IMR-90 (cell line): ENCODE data around the gene PIGN. TPM values are rescaled to one million over a fixed set of nuclear protein-coding genes. Genes with fewer than 3 reads are reported as not detected.

ENCODE experiments used
- ATAC-seq: fragments of 200-7000 bp; cut with Tn5 transposase; 2 replicates; pipeline ENCODE4 v1.9.1; 2020; ENCODE audit warnings: low read depth, mild to moderate bottlenecking, moderate library complexity
- BruUV-seq: library from RNA; stranded (reverse); fragments of 400-500 nt; replicated peaks from 2 replicates; lab custom pipeline; 2021; lab: Mats Ljungman, UMichigan
- CTCF ChIA-PET: fragments of 300-600 bp; formaldehyde crosslinking; extraction: SDS; loops from one replicate; lab custom pipeline; 2021; ENCODE audit warnings: antibody characterized with exemption; lab: Yijun Ruan, JAX
- POLR2A ChIA-PET: fragments of 300-600 bp; sonication (Branson Sonifier 250); formaldehyde crosslinking; loops from one replicate; lab custom pipeline; 2022; ENCODE audit warnings: antibody characterized with exemption; ENCODE audit not compliant: unreplicated experiment; lab: Charles Lee
- DNase-seq: peaks from one replicate; pipeline ENCODE4 v3.0.0; 2013
- H2AFZ ChIP-seq: replicated peaks from 2 replicates; pipeline ENCODE3; 2013; ENCODE audit warnings: low read length, mild to moderate bottlenecking; ENCODE audit not compliant: poor library complexity
- H2AK5ac ChIP-seq: 2 replicates; pipeline ENCODE4 v1.6.1; 2013; ENCODE audit warnings: low read depth, low read length, inconsistent platforms
- H2AK9ac ChIP-seq: replicated peaks from 2 replicates; pipeline ENCODE3; 2013; ENCODE audit warnings: mild to moderate bottlenecking, low read depth, low read length, moderate library complexity; ENCODE audit not compliant: poor library complexity
- H2BK120ac ChIP-seq: 2 replicates; pipeline ENCODE4 v1.6.1; 2013; ENCODE audit warnings: low read depth, low read length, inconsistent platforms
- H2BK15ac ChIP-seq: 3 replicates; pipeline ENCODE4 v1.6.1; 2013; ENCODE audit warnings: low read depth, low read length, inconsistent platforms
- H2BK20ac ChIP-seq: 2 replicates; pipeline ENCODE4 v1.6.1; 2013; ENCODE audit warnings: low read depth, mild to moderate bottlenecking, inconsistent platforms, low read length, moderate library complexity
- H2BK5ac ChIP-seq: 2 replicates; pipeline ENCODE4 v1.6.1; 2013; ENCODE audit warnings: mild to moderate bottlenecking, low read depth, low read length, inconsistent platforms; ENCODE audit not compliant: poor library complexity, severe bottlenecking
- H3K14ac ChIP-seq: replicated peaks from 2 replicates; pipeline ENCODE4 v1.6.1; 2013; ENCODE audit warnings: low read depth, low read length, inconsistent platforms
- H3K18ac ChIP-seq: 2 replicates; pipeline ENCODE4 v1.6.1; 2013; ENCODE audit warnings: low read depth, low read length, control low read depth
- H3K23ac ChIP-seq: 2 replicates; pipeline ENCODE4 v1.6.1; 2013; ENCODE audit warnings: low read depth, low read length, inconsistent platforms
- H3K27ac ChIP-seq: 2 replicates; pipeline ENCODE4 v1.5.1; 2013; ENCODE audit warnings: mild to moderate bottlenecking, control low read depth, low read length; ENCODE audit not compliant: insufficient read depth
- H3K27me3 ChIP-seq: 2 replicates; pipeline ENCODE4 v1.6.1; 2013; ENCODE audit warnings: low read length; ENCODE audit not compliant: control insufficient read depth, insufficient read depth
- H3K36me3 ChIP-seq: 2 replicates; pipeline ENCODE4 v1.6.1; 2013; ENCODE audit warnings: low read length, mixed read lengths; ENCODE audit not compliant: control insufficient read depth, insufficient read depth
- H3K4ac ChIP-seq: 2 replicates; pipeline ENCODE4 v1.6.1; 2013; ENCODE audit warnings: low read depth, low read length, inconsistent platforms
- H3K4me1 ChIP-seq: 2 replicates; pipeline ENCODE4 v1.6.1; 2013; ENCODE audit warnings: low read length, mixed read lengths; ENCODE audit not compliant: control insufficient read depth, insufficient read depth
- H3K4me2 ChIP-seq: 2 replicates; pipeline ENCODE4 v1.6.1; 2013; ENCODE audit warnings: low read depth, mild to moderate bottlenecking, control low read depth, low read length, moderate library complexity
- H3K4me3 ChIP-seq: 2 replicates; pipeline ENCODE4 v1.5.1; 2013; ENCODE audit warnings: low read depth, mild to moderate bottlenecking, control low read depth, low read length, moderate library complexity; ENCODE audit not compliant: insufficient read depth
- H3K56ac ChIP-seq: 2 replicates; pipeline ENCODE4 v1.6.1; 2013; ENCODE audit warnings: low read length, inconsistent platforms; ENCODE audit not compliant: insufficient read depth; ENCODE audit errors: extremely low read depth
- H3K79me1 ChIP-seq, 2 experiments: 2 replicates each; pipeline ENCODE4 v1.6.1; 2013; ENCODE audit warnings: low read length in 2 of 2, inconsistent platforms in 1 of 2, low read depth in 1 of 2
- H3K9ac ChIP-seq: 2 replicates; pipeline ENCODE4 v1.6.1; 2013; ENCODE audit warnings: low read depth, low read length, control low read depth
- H3K9me1 ChIP-seq: 2 replicates; pipeline ENCODE4 v1.6.1; 2013; ENCODE audit warnings: low read length, inconsistent platforms; ENCODE audit not compliant: insufficient read depth
- H3K9me3 ChIP-seq: 2 replicates; pipeline ENCODE4 v1.6.1; 2013; ENCODE audit warnings: low read length; ENCODE audit not compliant: control insufficient read depth, insufficient read depth
- H4K20me1 ChIP-seq: 2 replicates; pipeline ENCODE4 v1.6.1; 2013; ENCODE audit warnings: low read length, inconsistent platforms; ENCODE audit not compliant: insufficient read depth
- H4K5ac ChIP-seq: 2 replicates; pipeline ENCODE4 v1.6.1; 2013; ENCODE audit warnings: mild to moderate bottlenecking, low read depth, low read length, control low read depth
- H4K8ac ChIP-seq, 2 experiments: 2 replicates each; pipeline ENCODE4 v1.6.1; 2013; ENCODE audit warnings: low read depth in 2 of 2, low read length in 2 of 2, control low read depth in 1 of 2, inconsistent platforms in 1 of 2
- H4K91ac ChIP-seq: 2 replicates; pipeline ENCODE4 v1.6.1; 2013; ENCODE audit warnings: low read depth, low read length, inconsistent platforms; ENCODE audit not compliant: insufficient read depth
- BHLHE40 ChIP-seq: fragments of 150-350 bp; IDR thresholded peaks from 2 replicates; pipeline ENCODE4 v1.6.1; 2016; ENCODE audit warnings: mild to moderate bottlenecking, low read depth, low read length
- NFE2L2 ChIP-seq: fragments of 150-350 bp; IDR thresholded peaks from 2 replicates; pipeline ENCODE4 v1.6.1; 2016; ENCODE audit warnings: low read depth, mild to moderate bottlenecking, low read length
- WGBS, 2 experiments: methylation state at CpG; one replicate each; pipeline versions ENCODE4 v1.1.5 to v1.1.7; 2013; ENCODE audit warnings: missing lambda C conversion rate in 2 of 2; ENCODE audit not compliant: insufficient read length in 1 of 2; ENCODE audit errors: extremely low coverage in 2 of 2; 5-methylcytosine and 5-hydroxymethylcytosine counted together
- dilution Hi-C: fragments of 300-500 bp; cut with HindIII; formaldehyde crosslinking; loops from one replicate; pipeline ENCODE4 v1.14.3; 2018; ENCODE audit warnings: low sequenced_read_pairs; ENCODE audit not compliant: unreplicated experiment
- in situ Hi-C: fragments of 300-500 bp; cut with MboI; formaldehyde crosslinking; loops from 3 replicates; pipeline ENCODE4 v1.14.3; 2019; ENCODE audit warnings: low sequenced_read_pairs, inconsistent platforms, mixed read lengths
- intact Hi-C: fragments of 100-400 bp; cut with micrococcal nuclease; formaldehyde crosslinking; loops from 2 replicates; pipeline ENCODE4 v1.10.0; 2022
- polyA plus RNA-seq, 3 experiments: library from polyadenylated mRNA; depleted of rRNA; stranded (reverse); fragments of >200 nt; gene quantifications; 2 replicates each; pipeline ENCODE4 v1.2.3, GENCODE V29; 2012; ENCODE audit warnings: low replicate concordance in 1 of 3
- total RNA-seq: library from RNA; depleted of rRNA; stranded (reverse); fragments of >200 nt; gene quantifications from 2 replicates; pipeline ENCODE4 v1.2.3, GENCODE V29; 2012

The PIGN gene
- total and polyA plus RNA-seq, 2 of the 4 experiments (the other 2 are of a cell fraction): 9.0 to 17.9 TPM

DNA sequence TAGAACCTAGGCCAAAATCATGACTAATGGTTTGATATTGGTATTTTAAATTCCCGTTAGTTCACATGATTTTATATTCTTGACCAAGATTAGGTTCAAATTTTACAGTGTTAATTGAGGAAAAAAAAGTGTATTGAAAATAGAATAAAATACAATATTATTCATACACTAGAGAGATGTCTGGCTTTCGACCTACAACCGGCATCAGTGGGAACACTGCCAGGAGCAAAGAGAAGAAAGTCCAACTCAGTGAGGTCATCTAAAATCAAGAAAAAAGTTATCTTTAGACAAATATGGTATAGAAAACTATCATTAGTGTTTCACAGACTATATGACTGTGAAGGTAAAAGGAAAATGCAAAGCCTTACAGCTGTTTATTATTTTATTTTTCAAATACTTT lies 81.5 kb downstream of the PIGN start:
- Histone ChIP-seq H3K9me1 (peaks cover 1% of the 10 kb centered on the region; the same call in 1 of the 2 replicates), H3K4ac (no peak overlapping the region), H3K79me1 (no peaks in the 10 kb centered on the region), H2BK120ac (no peak overlapping the region), H3K36me3 (no peaks in the 10 kb centered on the region), H2BK15ac (no peak overlapping the region), H4K91ac (no peak overlapping the region), H2AFZ (no peak overlapping the region), H4K8ac (no peak overlapping the region), H3K9me3 (no peaks in the 10 kb centered on the region), H3K23ac (no peak overlapping the region), H3K9ac (no peak overlapping the region), H2AK9ac (no peak overlapping the region), H3K4me1 (peaks cover 2% of the 10 kb centered on the region), H3K4me3 (no peak overlapping the region), H2BK5ac (no peak overlapping the region), H2BK20ac (no peak overlapping the region), H3K27ac (no peak overlapping the region), H4K5ac (no peak overlapping the region), H3K27me3 (no peaks in the 10 kb centered on the region), H3K56ac (no peak overlapping the region), H4K20me1 (no peaks in the 10 kb centered on the region), H3K14ac (no peak overlapping the region), H3K4me2 (no peak overlapping the region), H3K18ac (no peak overlapping the region), H2AK5ac (no peak overlapping the region)
- TF ChIP-seq NFE2L2: no peak
- no peak for TF ChIP-seq BHLHE40
- WGBS, 2 experiments: no CpG with 5 or more reads among the region's 3 CpGs
- intact Hi-C loops: no loop called here
- dilution Hi-C loops: no loop called here
- no TSS peak for BruUV-seq
- in situ Hi-C loops: no loop called here
- DNase-seq: peak; percentile 62
- ATAC-seq: no peak
- POLR2A ChIA-PET: no interaction called here
- CTCF ChIA-PET: no interaction called here
